HG02571 (cell line): ENCODE results near the gene DLX4.

Experiments
- ATAC-seq: cut with Tn5 transposase; IDR thresholded peaks from one replicate; pipeline ENCODE4 v1.9.1; 2021; ENCODE audit warnings: mild to moderate bottlenecking, moderate library complexity; ENCODE audit not compliant: unreplicated experiment

DLX4 gene

DNA sequence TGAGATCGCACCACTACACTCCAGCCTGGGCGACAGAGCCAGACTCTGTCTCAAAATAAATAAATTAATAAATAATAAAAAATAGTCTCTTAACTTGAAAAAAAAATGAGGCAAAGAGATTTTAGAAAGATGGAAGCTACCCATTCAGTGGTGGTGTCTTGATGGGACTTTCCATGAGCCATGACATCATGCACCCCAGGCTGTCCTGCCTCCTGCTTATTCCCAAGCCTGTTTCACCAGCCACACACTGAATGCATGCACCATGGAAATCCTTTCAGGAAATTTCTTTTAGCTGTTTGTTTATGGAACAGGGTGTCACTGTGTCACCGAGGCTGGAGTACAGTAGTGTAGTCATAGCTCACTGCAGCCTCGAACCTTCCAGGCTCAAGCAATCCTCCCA, 34.9 kb downstream of the DLX4 start:
- no peak for ATAC-seq

DNA sequence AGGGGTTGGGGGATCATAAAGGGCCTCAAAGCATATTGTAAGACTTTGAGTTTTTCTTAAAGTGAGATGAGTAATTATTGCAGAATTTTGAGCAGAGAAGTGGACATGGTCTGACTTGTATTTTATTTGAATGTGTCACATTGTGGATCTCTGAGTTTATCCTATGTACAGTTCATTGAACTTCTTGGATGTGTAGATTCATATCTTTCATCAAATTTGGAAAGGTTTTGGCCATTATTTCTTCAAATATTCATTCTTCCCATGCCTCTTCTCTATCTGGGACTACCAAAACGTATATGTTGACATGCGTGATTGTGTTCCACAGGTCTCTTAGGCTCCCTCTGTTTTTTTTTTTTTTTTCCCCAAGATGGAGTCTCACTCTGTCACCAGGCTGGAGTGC, 40.3 kb downstream of the DLX4 start:
- ATAC-seq = no peak

DNA sequence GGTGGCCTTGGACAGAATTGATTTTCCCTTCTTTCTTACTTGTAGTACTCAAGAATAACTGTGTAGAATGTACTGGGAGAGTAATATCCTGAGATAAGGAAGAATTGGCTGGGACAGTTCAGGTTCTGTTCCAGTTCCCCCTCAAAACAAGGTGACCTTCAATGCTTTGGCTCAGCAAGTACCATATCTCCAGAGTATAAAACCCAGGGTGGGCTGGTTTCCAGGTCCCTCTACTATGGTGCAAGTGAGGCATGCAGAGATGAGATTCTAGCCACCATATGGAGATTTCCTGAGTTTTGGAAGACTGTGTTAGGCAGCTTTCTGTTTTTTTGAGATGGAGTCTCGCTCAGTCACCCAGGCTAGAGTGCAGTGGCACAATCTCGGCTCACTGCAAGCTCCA, 44.1 kb downstream of the DLX4 start:
- ATAC-seq = no peak

DNA sequence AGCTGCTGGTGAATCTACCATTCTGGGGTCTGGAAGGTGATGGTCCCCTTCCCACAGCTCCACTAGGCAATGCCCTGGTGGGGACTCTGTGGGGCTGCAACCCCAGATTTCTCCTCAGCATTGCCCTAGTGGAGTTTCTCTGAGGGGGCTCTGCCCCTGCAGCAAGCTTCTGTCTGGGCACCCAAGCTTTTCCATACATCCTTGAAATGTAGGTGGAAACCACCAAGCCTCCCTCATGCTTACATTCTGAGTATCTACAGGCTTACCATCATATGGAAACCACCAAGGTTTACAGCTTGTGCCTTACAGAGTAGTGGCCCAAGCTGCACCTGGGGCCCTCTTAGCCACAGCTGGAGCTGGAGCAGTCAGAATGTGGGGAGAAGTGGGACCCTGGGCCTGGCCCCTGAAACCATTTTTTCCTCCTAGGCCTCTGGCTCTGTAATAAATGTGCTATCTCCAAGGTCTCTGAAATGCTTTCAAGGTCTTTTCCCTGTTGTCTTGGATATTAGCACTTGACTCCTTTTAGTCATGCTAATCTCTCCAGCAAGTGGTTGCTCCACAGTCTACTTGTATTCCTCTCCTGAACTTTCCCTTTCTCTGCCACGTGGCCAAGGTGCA, 45.6 kb downstream of the DLX4 start:
- ATAC-seq = no peak

DNA sequence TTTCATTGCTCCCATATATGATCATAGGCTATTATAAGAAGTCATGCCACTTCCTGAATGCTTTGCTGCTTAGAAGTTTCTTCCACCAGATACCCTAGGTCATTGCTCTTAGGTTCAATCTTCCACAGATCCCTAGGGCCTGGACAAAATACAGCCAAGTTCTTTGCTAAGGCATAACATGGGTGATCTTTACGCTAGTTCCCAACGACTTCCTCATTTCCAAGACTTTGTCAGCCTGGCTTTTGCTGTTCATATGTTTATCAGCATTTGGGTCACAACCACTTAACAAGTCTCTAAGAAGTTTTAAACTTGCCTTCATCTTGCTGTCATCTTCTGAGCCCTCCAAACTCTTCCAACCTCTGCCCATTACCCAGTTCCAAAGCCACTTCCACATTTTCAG, 46.2 kb downstream of the DLX4 start:
- no peak for ATAC-seq

DNA sequence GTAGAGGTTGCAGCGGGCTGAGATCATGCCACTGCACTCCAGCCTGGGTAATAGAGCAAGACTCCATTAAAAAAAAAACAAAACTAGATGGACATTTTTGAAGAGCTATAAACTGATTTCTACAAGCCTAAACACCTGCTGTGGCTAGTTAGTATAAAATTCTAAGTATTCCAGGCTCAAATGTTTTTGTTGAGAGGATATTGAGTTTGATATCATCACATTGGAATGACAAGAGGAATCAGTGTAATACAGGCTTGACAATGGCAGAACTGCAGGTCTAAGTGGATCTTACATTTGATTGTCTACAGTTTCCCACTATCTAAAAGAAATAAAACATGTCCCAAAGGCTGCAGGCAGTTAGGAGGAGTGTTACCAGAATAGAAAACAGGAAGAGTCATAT, 49.9 kb downstream of the DLX4 start:
- no peak for ATAC-seq

DNA sequence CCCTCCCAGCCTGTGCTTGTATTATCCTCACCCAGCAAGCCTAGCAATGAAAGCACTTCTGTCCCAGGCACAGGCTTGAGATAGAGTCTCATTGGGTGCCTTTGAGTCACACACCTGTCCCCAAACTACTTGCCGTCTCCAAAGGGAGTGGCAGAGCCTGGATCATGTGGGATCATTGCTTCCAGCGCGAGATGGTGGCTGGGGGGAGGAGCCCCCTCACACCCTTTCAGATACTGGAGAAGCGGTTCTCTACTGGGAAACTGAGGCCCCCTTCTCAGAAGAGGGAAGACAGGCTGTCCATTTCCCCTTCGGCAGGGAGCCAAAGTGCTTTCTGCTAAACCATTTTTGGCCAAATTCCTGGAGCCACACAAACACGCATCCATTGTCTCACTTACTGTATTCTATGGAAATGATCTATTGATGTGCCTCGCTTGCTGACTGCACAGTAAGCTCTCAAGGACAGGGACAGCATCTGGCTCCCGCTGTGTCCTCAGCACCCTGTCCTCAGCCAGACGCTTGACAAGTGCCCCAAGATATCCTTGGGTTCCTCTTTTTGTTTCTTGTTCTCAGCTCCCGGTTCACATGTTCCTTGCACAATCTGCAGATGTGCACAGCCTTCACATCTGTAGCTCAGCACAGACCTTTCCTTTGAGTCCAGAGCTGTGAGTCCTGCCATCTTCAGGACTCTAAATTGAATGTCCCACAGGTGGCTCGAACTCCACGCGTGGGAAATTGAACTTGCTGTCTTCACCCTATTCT, 52.0 kb downstream of the DLX4 start:
- no peak for ATAC-seq

DNA sequence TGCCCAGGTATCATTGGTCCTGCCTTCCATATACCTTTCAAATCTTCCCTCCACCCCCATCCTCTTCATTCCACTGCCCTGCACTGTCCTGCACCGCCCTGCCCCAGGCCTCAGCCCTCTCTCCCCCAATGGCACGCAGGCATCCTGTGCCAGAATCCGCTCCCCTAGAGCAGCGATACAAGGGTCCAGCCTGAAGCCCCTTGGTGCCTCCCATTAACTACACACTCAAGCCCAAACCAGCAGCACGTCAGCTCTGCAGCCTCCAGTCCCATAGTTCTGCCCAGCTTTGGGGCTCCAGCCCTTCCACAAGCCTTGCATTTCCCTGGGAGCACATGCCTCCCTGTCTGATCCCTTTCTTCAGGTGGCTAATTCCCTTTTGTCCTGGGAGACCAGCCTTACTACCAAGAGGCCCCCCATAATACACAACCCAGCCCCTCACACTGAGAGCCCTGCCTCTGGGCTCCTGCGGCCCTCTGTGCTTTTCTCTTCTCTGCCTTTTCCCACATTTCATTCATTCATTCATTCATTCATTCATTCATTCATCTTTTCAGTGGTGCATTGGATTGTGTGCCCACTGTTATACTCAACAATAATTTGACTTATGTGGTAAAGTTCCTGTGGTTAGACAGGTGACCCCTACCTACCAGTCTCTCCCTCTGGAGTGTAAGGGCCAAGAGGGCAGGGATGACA, 52.8 kb downstream of the DLX4 start:
- no peak for ATAC-seq

DNA sequence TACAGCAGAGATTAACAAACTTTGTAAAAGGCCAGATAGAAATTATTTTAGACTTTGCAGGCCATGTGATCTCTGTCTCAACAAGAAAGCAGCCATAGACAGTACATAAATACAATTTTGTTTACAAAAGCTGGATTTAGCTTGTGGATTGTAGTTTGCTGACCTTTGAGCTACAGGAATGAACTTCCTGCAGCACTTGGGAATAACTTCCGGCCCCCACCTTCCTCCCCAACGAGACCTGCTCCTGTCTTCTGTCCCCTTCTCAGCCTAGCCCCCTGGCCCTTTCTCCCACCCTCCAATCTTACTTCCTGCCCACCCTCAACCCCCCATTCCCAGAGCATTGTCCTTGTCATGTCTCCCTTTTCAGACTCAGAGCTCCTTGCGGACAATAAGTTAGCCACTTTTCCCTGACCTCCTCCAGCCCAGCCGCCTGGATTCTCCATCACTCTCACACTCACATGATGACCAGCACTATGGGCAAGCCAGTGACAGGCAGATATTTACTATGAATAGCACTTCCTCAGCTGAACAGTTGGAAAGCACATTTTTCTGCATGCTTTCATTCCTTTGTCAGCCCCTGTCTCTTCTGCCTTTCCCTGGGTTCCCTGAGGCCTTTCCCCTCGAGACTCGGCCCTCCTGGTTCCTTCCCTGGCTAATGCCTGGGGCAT, 53.6 kb downstream of the DLX4 start:
- ATAC-seq = no peak

DNA sequence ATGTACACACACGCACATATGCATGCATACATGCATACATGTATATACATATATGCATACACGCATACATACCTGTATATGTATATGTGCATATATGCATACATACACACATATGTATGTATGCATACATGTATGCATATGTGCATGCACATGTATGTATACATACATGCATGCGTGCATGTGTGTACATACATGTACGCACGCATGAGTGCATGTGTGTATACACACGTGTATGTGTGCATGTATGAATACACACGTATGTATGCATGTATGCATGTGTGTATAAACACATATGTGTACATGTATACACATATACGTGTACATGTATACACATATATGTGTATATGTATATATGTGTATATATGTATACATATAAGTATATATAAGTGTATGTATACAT, 54.5 kb downstream of the DLX4 start:
- no peak for ATAC-seq
